Measurements from ENCODE around the gene SGMS1. TPM values are rescaled to one million over a fixed set of nuclear protein-coding genes. Genes with fewer than 3 reads are reported as not detected.

The SGMS1 gene
- total RNA-seq, 1 donor from 2014 or later: 25.6 TPM

GRCh38 chr10:50422259-50422658 is 201.5 kb downstream of the SGMS1 start:
- Mint-ChIP-seq H3K36me3 (ENCODE audit: low read depth, unreplicated experiment) (no peaks in the 10 kb centered on the region), H3K27me3 (ENCODE audit: low read depth, unreplicated experiment) (no peaks in the 10 kb centered on the region), H3K4me3 (ENCODE audit: unreplicated experiment) (no peak overlapping the region), H3K4me1 (ENCODE audit: low read depth, unreplicated experiment) (peaks cover 10% of the 10 kb centered on the region), H3K27ac (ENCODE audit: unreplicated experiment) (no peak overlapping the region), H3K9me3 (ENCODE audit: unreplicated experiment) (no peaks in the 10 kb centered on the region)
- TF ChIP-seq EZH2 (IDR thresholded peaks at IDR 0.05; ENCODE audit: insufficient read depth, low read length) (no peak), CTCF (IDR thresholded peaks at IDR 0.05; ENCODE audit: insufficient read depth, low read depth, low read length) (no peak)
- H3K27me3 ChIP-seq (ENCODE audit: insufficient read depth, low read length): no peaks in the 10 kb centered on the region
- peaks cover 10% of the 10 kb centered on the region for H3K4me1 ChIP-seq (ENCODE audit: insufficient read depth, low read length)
- no peaks in the 10 kb centered on the region for H3K36me3 ChIP-seq (ENCODE audit: insufficient read depth, low read length)
- no peak overlapping the region for H3K9ac ChIP-seq (ENCODE audit: low read length)
- DNase-seq (ENCODE audit: low read depth) (no peak), FAIRE-seq (no peak)
- H3K9me3 ChIP-seq (ENCODE audit: insufficient read depth, low read depth, low read length): no peaks in the 10 kb centered on the region
- H2AFZ ChIP-seq (ENCODE audit: low read depth, low read length): no peak overlapping the region
- no peak overlapping the region for H3K4me3 ChIP-seq (ENCODE audit: insufficient read depth, low read depth, low read length)
- no peaks in the 10 kb centered on the region for H4K20me1 ChIP-seq (ENCODE audit: insufficient read depth, low read length)
- peaks cover 6% of the 10 kb centered on the region for H3K79me2 ChIP-seq (ENCODE audit: insufficient read depth, low read length)
- no peak overlapping the region for H3K27ac ChIP-seq (ENCODE audit: low read depth, low read length)
- no peak overlapping the region for H3K4me2 ChIP-seq (ENCODE audit: low read length)

GRCh38 chr10:50421026-50421719 is 202.6 kb downstream of the SGMS1 start:
- no peaks in the 10 kb centered on the region for H3K9me3 Mint-ChIP-seq (ENCODE audit: unreplicated experiment)
- no peak for DNase-seq (ENCODE audit: low read depth)
- no peaks in the 10 kb centered on the region for H3K36me3 Mint-ChIP-seq (ENCODE audit: low read depth, unreplicated experiment)
- no peaks in the 10 kb centered on the region for H3K9me3 ChIP-seq (ENCODE audit: insufficient read depth, low read depth, low read length)
- H3K4me1 Mint-ChIP-seq (ENCODE audit: low read depth, unreplicated experiment): peaks cover 13% of the 10 kb centered on the region
- peaks cover 4% of the 10 kb centered on the region for H4K20me1 ChIP-seq (ENCODE audit: insufficient read depth, low read length)
- no peak overlapping the region for H3K9ac ChIP-seq (ENCODE audit: low read length)
- TF ChIP-seq CTCF (IDR thresholded peaks at IDR 0.05; ENCODE audit: insufficient read depth, low read depth, low read length) (peak; percentile 74), EZH2 (IDR thresholded peaks at IDR 0.05; ENCODE audit: insufficient read depth, low read length) (no peak)
- H3K36me3 ChIP-seq (ENCODE audit: insufficient read depth, low read length): no peaks in the 10 kb centered on the region
- no peak overlapping the region for H3K4me3 Mint-ChIP-seq (ENCODE audit: unreplicated experiment)
- H3K4me2 ChIP-seq (ENCODE audit: low read length): no peak overlapping the region
- H3K27me3 ChIP-seq (ENCODE audit: insufficient read depth, low read length): no peaks in the 10 kb centered on the region
- H3K27ac ChIP-seq (ENCODE audit: low read depth, low read length): no peak overlapping the region
- H2AFZ ChIP-seq (ENCODE audit: low read depth, low read length): no peak overlapping the region
- H3K79me2 ChIP-seq (ENCODE audit: insufficient read depth, low read length): peaks cover 14% of the 10 kb centered on the region
- H3K27ac Mint-ChIP-seq (ENCODE audit: unreplicated experiment): no peak overlapping the region
- no peaks in the 10 kb centered on the region for H3K27me3 Mint-ChIP-seq (ENCODE audit: low read depth, unreplicated experiment)
- no peak for FAIRE-seq
- H3K4me1 ChIP-seq (ENCODE audit: insufficient read depth, low read length): peaks cover 13% of the 10 kb centered on the region
- no peak overlapping the region for H3K4me3 ChIP-seq (ENCODE audit: insufficient read depth, low read depth, low read length)

- Histone ChIP-seq H3K4me1 (ENCODE audit: insufficient read depth, low read length) (peaks cover 13% of the 10 kb centered on the region), H4K20me1 (ENCODE audit: insufficient read depth, low read length) (peaks cover 12% of the 10 kb centered on the region), H3K79me2 (ENCODE audit: insufficient read depth, low read length) (peaks cover 24% of the 10 kb centered on the region), H3K27me3 (ENCODE audit: insufficient read depth, low read length) (no peaks in the 10 kb centered on the region), H3K36me3 (ENCODE audit: insufficient read depth, low read length) (no peaks in the 10 kb centered on the region), H3K27ac (ENCODE audit: low read depth, low read length) (no peak overlapping the region), H2AFZ (ENCODE audit: low read depth, low read length) (no peak overlapping the region), H3K4me3 (ENCODE audit: insufficient read depth, low read depth, low read length) (no peak overlapping the region), H3K9me3 (ENCODE audit: insufficient read depth, low read depth, low read length) (no peaks in the 10 kb centered on the region), H3K9ac (ENCODE audit: low read length) (no peak overlapping the region), H3K4me2 (ENCODE audit: low read length) (no peak overlapping the region)
- Mint-ChIP-seq H3K36me3 (ENCODE audit: low read depth, unreplicated experiment) (no peaks in the 10 kb centered on the region), H3K27ac (ENCODE audit: unreplicated experiment) (no peak overlapping the region), H3K27me3 (ENCODE audit: low read depth, unreplicated experiment) (no peaks in the 10 kb centered on the region), H3K4me1 (ENCODE audit: low read depth, unreplicated experiment) (peaks cover 18% of the 10 kb centered on the region), H3K9me3 (ENCODE audit: unreplicated experiment) (no peaks in the 10 kb centered on the region), H3K4me3 (ENCODE audit: unreplicated experiment) (no peak overlapping the region)
- no peak for TF ChIP-seq EZH2 (IDR thresholded peaks at IDR 0.05; ENCODE audit: insufficient read depth, low read length)
- no peak for TF ChIP-seq CTCF (IDR thresholded peaks at IDR 0.05; ENCODE audit: insufficient read depth, low read depth, low read length)
- FAIRE-seq: no peak
- DNase-seq (ENCODE audit: low read depth): no peak
Observed at GRCh38 chr10:50420196-50420595, 203.6 kb downstream of the SGMS1 start.
